ENCODE data around the gene UNC13D. TPM values are rescaled to one million over a fixed set of nuclear protein-coding genes. Genes with fewer than 3 reads are reported as not detected.
"Not testable (repeated sequence)": the region's sequence is repeated elsewhere in the genome, so short reads cannot be mapped to it uniquely, and the experiment has no call there.

The UNC13D gene
- polyA plus RNA-seq, 1 experiment, result 0.16 TPM

GRCh38 chr17:75861927-75862317, 17.7 kb upstream of the UNC13D start:
- no peak overlapping the region for H3K4me3 ChIP-seq (ENCODE audit: low read depth, low read length)
- no peaks in the 10 kb centered on the region for H3K27me3 ChIP-seq (ENCODE audit: control insufficient read depth, insufficient read depth, low read length)
- ChIA-PET POLR2A (interaction anchor here (1.4 kb wide), 1 partner anchor 82 kb away, joined by 4 read pairs; a partner anchor contains a TSS), CTCF (interaction anchor here (0.8 to 1.7 kb wide), 7 partner anchors 8 to 41 kb away, joined by 3 to 5 read pairs (median 3); no protein-coding TSS in a partner anchor)
- TF ChIP-seq, protein P1, sequence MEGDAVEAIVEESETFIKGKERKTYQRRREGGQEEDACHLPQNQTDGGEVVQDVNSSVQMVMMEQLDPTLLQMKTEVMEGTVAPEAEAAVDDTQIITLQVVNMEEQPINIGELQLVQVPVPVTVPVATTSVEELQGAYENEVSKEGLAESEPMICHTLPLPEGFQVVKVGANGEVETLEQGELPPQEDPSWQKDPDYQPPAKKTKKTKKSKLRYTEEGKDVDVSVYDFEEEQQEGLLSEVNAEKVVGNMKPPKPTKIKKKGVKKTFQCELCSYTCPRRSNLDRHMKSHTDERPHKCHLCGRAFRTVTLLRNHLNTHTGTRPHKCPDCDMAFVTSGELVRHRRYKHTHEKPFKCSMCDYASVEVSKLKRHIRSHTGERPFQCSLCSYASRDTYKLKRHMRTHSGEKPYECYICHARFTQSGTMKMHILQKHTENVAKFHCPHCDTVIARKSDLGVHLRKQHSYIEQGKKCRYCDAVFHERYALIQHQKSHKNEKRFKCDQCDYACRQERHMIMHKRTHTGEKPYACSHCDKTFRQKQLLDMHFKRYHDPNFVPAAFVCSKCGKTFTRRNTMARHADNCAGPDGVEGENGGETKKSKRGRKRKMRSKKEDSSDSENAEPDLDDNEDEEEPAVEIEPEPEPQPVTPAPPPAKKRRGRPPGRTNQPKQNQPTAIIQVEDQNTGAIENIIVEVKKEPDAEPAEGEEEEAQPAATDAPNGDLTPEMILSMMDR (IDR thresholded peaks at IDR 0.05; ENCODE audit: low read depth, low read length), result no peak
- no peak overlapping the region for H3K27ac ChIP-seq (ENCODE audit: low read depth, low read length)
- no peak for DNase-seq (ENCODE audit: low read depth, low spot score)
- no peaks in the 10 kb centered on the region; the same call in 1 of the 2 replicates for H3K9me3 ChIP-seq (ENCODE audit: control insufficient read depth, insufficient read depth, low read length)

DNA sequence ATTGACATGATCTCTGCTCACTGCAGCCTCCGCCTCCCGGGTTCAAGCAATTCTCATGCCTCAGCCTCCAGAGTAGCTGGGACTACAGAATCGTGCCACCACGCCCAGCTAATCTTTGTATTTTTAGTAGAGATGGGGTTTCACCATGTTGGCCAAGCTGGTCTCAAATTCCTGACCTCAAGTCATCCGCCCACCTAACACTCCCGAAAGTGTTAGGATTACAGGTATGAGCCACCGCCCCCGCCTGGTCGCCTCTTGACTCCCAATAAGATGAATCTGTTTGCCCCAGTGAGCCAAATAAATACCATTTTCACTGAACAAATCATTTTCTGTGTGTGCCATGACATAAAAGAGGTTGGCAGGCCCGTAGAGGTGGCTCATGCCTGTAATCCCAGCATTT, 15.2 kb upstream of the UNC13D start:
- H3K27me3 ChIP-seq (ENCODE audit: control insufficient read depth, insufficient read depth, low read length); DNase-seq (ENCODE audit: low read depth, low spot score); H3K4me3 ChIP-seq (ENCODE audit: low read depth, low read length); H3K27ac ChIP-seq (ENCODE audit: low read depth, low read length); H3K9me3 ChIP-seq (ENCODE audit: control insufficient read depth, insufficient read depth, low read length): not testable (repeated sequence)
- ChIA-PET POLR2A (interaction anchor here (0.5 kb wide), 1 partner anchor 27 kb away, joined by 12 read pairs; no protein-coding TSS in a partner anchor), CTCF (interaction anchor here (1.2 kb wide), 1 partner anchor 76 kb away, joined by 4 read pairs; no protein-coding TSS in a partner anchor)

DNA sequence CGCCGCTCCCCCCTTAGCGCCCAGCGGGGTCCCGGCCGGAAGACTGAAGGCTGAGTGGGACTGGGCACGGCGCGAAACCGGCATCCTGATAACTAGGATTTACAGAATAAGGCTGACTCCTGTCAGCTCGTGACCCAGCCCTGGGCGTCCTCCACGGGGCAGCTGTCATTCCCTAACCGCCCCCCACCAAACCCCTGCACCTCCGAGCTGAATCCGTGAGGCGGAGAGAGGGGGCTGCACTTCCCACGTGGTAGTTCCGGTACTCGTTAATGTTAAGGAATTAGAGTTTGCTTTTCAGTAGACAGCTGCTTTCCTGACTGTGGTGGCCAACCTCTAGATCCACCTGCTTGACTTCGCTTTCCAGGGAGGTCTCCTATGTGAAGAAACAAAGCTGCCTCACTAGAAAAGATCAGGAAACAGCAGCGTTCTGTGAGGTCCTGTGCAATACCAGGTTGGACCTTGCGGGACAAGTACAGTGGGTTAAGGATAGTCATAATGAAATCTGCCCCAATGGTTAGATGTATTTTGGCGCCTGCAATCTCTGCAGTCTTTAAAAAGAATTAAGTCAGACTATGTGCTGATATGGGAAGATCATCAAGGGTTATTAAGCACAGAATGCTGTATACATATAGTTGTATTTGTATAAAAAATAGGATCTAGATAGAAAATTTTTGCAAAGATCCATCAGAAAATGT, 12.0 kb upstream of the UNC13D start:
- POLR2A ChIA-PET, result interaction anchor here (0.7 to 2.1 kb wide), 8 partner anchors 8 to 76 kb away, joined by 3 to 21 read pairs (median 8); partner anchors contain the start of genes MRPL38, TRIM47 and TRIM65
- CTCF ChIA-PET, result interaction anchor here (1.0 to 3.5 kb wide), 4 partner anchors 10 to 106 kb away, joined by 3 to 18 read pairs (median 4); no protein-coding TSS in a partner anchor
- Histone ChIP-seq H3K9me3 (ENCODE audit: control insufficient read depth, insufficient read depth, low read length) (no peaks in the 10 kb centered on the region; the same call in 1 of the 2 replicates), H3K27me3 (ENCODE audit: control insufficient read depth, insufficient read depth, low read length) (no peaks in the 10 kb centered on the region), H3K4me3 (ENCODE audit: low read depth, low read length) (peak overlapping the region; percentile 94), H3K27ac (ENCODE audit: low read depth, low read length) (peak overlapping the region; percentile 90)
- TF ChIP-seq, protein P1 (IDR thresholded peaks at IDR 0.05; ENCODE audit: low read depth, low read length), result 0 out of 2 replicates have a peak, but pooled peaks have one; percentile 11
- DNase-seq (ENCODE audit: low read depth, low spot score), result no peak

DNA sequence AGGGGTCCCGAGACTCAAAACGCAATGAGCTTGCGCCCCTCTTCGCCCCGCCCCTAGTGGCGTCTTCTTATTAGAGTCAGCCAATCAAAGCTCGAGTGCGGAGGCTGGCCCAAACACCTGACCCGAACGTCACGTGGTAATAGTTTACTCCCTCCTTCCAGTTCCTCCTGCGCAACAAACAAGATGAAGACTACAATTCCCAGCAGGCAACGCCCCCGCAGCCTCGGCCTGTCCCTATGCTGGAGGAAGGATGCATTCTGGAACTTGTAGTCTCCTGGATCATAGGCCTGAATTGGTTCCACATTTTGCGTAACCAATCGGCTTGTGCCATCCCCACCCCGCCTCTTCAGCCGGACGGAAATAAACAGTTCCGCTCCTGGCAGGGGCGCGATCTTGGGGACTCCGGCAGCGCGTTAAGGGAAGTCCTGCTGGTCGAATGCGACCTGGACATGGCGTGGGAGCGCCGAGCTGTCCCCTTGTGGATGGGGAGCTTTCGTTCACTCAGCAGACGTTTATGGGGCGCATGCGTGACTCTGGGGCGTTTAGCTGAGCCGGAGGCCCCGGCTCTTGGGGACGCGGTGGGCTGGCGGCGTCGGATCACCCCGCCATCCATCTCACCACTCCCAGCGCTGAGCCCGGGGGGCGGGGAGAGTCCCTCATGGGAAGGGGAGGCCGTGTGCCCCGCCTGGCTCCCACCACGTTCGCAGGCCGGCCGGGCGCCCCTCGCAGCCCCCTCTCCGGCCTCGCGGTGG, 11.3 kb upstream of the UNC13D start, which contains the start of gene WBP2:
Gene WBP2, minus strand, starts transcription at position 26 of the 752 bp plus-strand sequence. CDS start 38 bp downstream, outside the sequence.
- DNase-seq (ENCODE audit: low read depth, low spot score), result peak; percentile 99
- Histone ChIP-seq H3K27me3 (ENCODE audit: control insufficient read depth, insufficient read depth, low read length) (no peaks in the 10 kb centered on the region), H3K4me3 (ENCODE audit: low read depth, low read length) (peak within 1 kb of the TSS; percentile 94), H3K9me3 (ENCODE audit: control insufficient read depth, insufficient read depth, low read length) (no peaks in the 10 kb centered on the region), H3K27ac (ENCODE audit: low read depth, low read length) (peak within 1 kb of the TSS; percentile 90)
- ChIA-PET CTCF (interaction anchor here (0.6 to 3.5 kb wide), 15 partner anchors 10 to 106 kb away, joined by 3 to 18 read pairs (median 4); no protein-coding TSS in a partner anchor), POLR2A (interaction anchor here (0.5 to 2.1 kb wide), 18 partner anchors 9 to 285 kb away, joined by 3 to 21 read pairs (median 4); partner anchors contain the start of genes FBF1, MRPL38, TRIM47 and TRIM65)
- TF ChIP-seq, protein P1 (IDR thresholded peaks at IDR 0.05; ENCODE audit: low read depth, low read length), result peak; percentile 22; the same call in 1 of the 2 replicates

GRCh38 chr17:75854881-75855309, 10.7 kb upstream of the UNC13D start:
- Histone ChIP-seq H3K27me3 (ENCODE audit: control insufficient read depth, insufficient read depth, low read length) (no peaks in the 10 kb centered on the region), H3K27ac (ENCODE audit: low read depth, low read length) (peak overlapping the region; percentile 47), H3K4me3 (ENCODE audit: low read depth, low read length) (peak overlapping the region; percentile 94), H3K9me3 (ENCODE audit: control insufficient read depth, insufficient read depth, low read length) (no peaks in the 10 kb centered on the region)
- DNase-seq (ENCODE audit: low read depth, low spot score), result no peak
- ChIA-PET CTCF (interaction anchor here (0.6 to 3.5 kb wide), 12 partner anchors 9 to 105 kb away, joined by 3 to 18 read pairs (median 4); no protein-coding TSS in a partner anchor), POLR2A (interaction anchor here (0.6 to 2.1 kb wide), 18 partner anchors 8 to 285 kb away, joined by 3 to 21 read pairs (median 4); partner anchors contain the start of genes FBF1, MRPL38, TRIM47 and TRIM65)
- TF ChIP-seq, protein P1 (IDR thresholded peaks at IDR 0.05; ENCODE audit: low read depth, low read length), result no peak
